Natural killer cell (primary cell): ENCODE measurements around the gene MRPL2. TPM values are rescaled to one million over a fixed set of nuclear protein-coding genes. Genes with fewer than 3 reads are reported as not detected.
A peak's percentile ranks its signal among the peaks of the same experiment; 100 is the strongest.

Source experiments
- ATAC-seq, 3 donors: fragments of 150-1000 bp in 2 of 3; fragments of 200-7000 bp in 1 of 3; cut with Tn5 transposase; 1 replicate in 1 of 3; 2 replicates in 2 of 3; pipeline ENCODE4 v1.10.0; 2021; ENCODE audit warnings: mild to moderate bottlenecking in 2 of 3, moderate library complexity in 2 of 3
- DNase-seq, 2 donors: peaks; one replicate each; pipeline versions ENCODE4 v3.0.0 to v3.0.0-alpha.2; 2013 to 2021; ENCODE audit warnings: mixed read lengths in 1 of 2
- H3K27ac ChIP-seq: one replicate; pipeline ENCODE4 v1.5.1; 2013; ENCODE audit warnings: mild to moderate bottlenecking, low read length
- H3K27me3 ChIP-seq: one replicate; pipeline ENCODE4 v1.6.1; 2013; ENCODE audit warnings: low read length; ENCODE audit not compliant: control insufficient read depth, insufficient read depth
- H3K36me3 ChIP-seq: one replicate; pipeline ENCODE4 v1.6.1; 2013; ENCODE audit warnings: low read length; ENCODE audit not compliant: control insufficient read depth, insufficient read depth
- H3K4me1 ChIP-seq: one replicate; pipeline ENCODE4 v1.6.1; 2013; ENCODE audit warnings: low read length; ENCODE audit not compliant: control insufficient read depth, insufficient read depth
- H3K4me3 ChIP-seq: one replicate; pipeline ENCODE4 v1.5.1; 2013; ENCODE audit warnings: low read length
- H3K9me3 ChIP-seq: one replicate; pipeline ENCODE4 v1.6.1; 2013; ENCODE audit warnings: low read length; ENCODE audit not compliant: control insufficient read depth, insufficient read depth
- H3K27ac Mint-ChIP-seq, 2 donors: one replicate each; pipeline ENCODE4 v1.8.0; 2022; ENCODE audit warnings: mild to moderate bottlenecking in 2 of 2, mixed read lengths in 2 of 2, moderate library complexity in 1 of 2
- H3K27me3 Mint-ChIP-seq, 2 donors: one replicate each; pipeline ENCODE4 v1.8.0; 2022; ENCODE audit warnings: low read depth in 2 of 2, mixed read lengths in 2 of 2
- H3K36me3 Mint-ChIP-seq: one replicate; pipeline ENCODE4 v1.8.0; 2022; ENCODE audit warnings: mixed read lengths
- H3K4me1 Mint-ChIP-seq, 2 donors: one replicate each; pipeline ENCODE4 v1.8.0; 2022; ENCODE audit warnings: mixed read lengths in 2 of 2
- H3K4me3 Mint-ChIP-seq: one replicate; pipeline ENCODE4 v1.8.0; 2022; ENCODE audit warnings: mild to moderate bottlenecking, moderate library complexity, mixed read lengths
- H3K9me3 Mint-ChIP-seq, 2 donors: one replicate each; pipeline ENCODE4 v1.8.0; 2022; ENCODE audit warnings: mixed read lengths in 2 of 2
- CTCF ChIP-seq: fragments of 200-600 bp; IDR thresholded peaks from one replicate; pipeline ENCODE4 v1.8.0; 2022; ENCODE audit warnings: antibody characterized with exemption
- whole genome bisulfite sequencing: methylation state at CpG from one replicate; pipeline ENCODE4 v1.1.7; 2013; ENCODE audit warnings: missing lambda C conversion rate; ENCODE audit not compliant: insufficient coverage; 5-methylcytosine and 5-hydroxymethylcytosine counted together
- intact Hi-C: fragments of 100-400 bp; cut with micrococcal nuclease; formaldehyde crosslinking; loops from one replicate; pipeline ENCODE4 v1.14.2; 2022
- total RNA-seq, 4 donors: library from RNA; stranded (reverse); fragments of 120-200 nt in 1 of 4; gene quantifications; one replicate each; pipeline versions ENCODE4 v1.2.3 to v1.2.4, GENCODE V29; 2013 to 2022

MRPL2 gene
- total RNA-seq, 3 donors from 2014 or later (not counting 1 experiment from before 2014, with no cell fraction given): 33.4 to 38.4 (median 33.9) TPM

DNA sequence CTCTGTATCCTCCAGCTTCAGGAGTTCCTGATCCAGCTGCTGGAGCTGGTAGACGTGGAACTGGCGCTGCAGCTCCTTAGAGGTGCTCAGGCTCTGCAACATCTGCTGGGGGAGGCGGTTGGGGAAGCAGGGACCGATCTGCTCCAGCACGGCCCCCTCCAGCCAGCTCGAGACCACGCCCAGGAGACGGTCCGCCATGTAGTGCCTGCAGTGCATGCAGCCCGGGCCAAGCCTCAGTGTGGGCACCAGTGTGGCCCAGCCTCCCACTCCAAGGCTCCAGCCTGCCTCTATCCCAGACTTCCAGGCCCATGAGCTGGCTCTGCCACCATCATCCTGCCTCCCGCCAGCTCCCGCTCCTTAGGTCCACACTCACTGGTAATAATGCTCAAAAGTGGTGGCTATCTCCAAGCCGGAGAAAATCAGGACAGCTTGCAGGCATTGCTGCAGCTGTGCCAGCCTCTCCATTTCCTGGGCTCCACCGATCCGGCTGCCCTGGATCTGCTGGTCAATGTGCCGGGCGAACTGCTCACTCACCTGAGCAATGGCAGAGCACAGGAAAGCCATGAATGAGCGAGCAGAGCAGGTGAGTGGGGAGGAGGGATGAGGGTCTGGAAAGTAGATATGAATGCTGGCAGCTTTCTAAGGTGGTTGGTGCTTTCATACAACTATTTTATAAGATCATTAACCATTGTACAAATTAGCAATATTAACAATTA lies 18.5 kb downstream of the MRPL2 start:
- DNase-seq: no peak
- H3K9me3 ChIP-seq: no peaks in the 10 kb centered on the region
- Mint-ChIP-seq H3K27me3 (no peaks in the 10 kb centered on the region), H3K4me3 (no peak overlapping the region), H3K9me3 (no peaks in the 10 kb centered on the region), H3K36me3 (no peaks in the 10 kb centered on the region), H3K27ac (peak overlapping the region in 1 of 2 donors; percentile 15), H3K4me1 (no peaks in the 10 kb centered on the region)
- WGBS: 97% methylated on average over 18 of the region's 18 CpGs
- TF ChIP-seq CTCF: no peak
- peaks cover 42% of the 10 kb centered on the region for H3K36me3 ChIP-seq
- no peak overlapping the region for H3K4me3 ChIP-seq
- no peaks in the 10 kb centered on the region for H3K27me3 ChIP-seq
- no peak for ATAC-seq
- intact Hi-C loops: no loop called here
- no peaks in the 10 kb centered on the region for H3K4me1 ChIP-seq
- H3K27ac ChIP-seq: no peak overlapping the region

DNA sequence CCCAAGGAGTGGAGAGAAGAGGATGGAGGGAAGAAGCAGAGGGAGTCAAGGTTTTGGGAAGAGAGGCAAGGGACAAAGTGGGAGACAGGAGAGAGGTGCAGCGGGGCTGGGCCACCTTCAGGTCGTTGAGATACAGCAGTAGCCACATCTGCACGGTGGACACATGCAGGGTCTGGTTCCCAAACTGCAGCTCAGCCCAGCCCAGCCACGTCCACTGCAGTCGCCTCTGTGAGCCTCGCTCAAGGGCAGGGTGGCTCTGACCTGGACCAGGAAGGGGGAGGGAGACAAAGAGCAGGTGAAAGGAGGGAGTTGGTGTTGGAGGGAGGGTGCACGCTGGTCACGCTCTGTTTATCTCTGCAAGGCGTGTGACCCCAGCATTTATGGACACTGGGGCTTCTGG lies 20.5 kb downstream of the MRPL2 start:
- Histone ChIP-seq H3K4me1 (no peaks in the 10 kb centered on the region), H3K27me3 (no peaks in the 10 kb centered on the region), H3K4me3 (no peak overlapping the region), H3K9me3 (no peaks in the 10 kb centered on the region), H3K27ac (no peak overlapping the region), H3K36me3 (peaks cover 41% of the 10 kb centered on the region)
- no peaks in the 10 kb centered on the region for H3K9me3 Mint-ChIP-seq
- DNase-seq (no peak), ATAC-seq (no peak)
- 95% methylated on average over 9 of the region's 9 CpGs for WGBS
- H3K27ac Mint-ChIP-seq: no peak overlapping the region
- H3K4me3 Mint-ChIP-seq: no peak overlapping the region
- intact Hi-C loops: no loop called here
- TF ChIP-seq CTCF: no peak
- H3K4me1 Mint-ChIP-seq: no peaks in the 10 kb centered on the region
- H3K36me3 Mint-ChIP-seq: no peaks in the 10 kb centered on the region
- H3K27me3 Mint-ChIP-seq: no peaks in the 10 kb centered on the region

DNA sequence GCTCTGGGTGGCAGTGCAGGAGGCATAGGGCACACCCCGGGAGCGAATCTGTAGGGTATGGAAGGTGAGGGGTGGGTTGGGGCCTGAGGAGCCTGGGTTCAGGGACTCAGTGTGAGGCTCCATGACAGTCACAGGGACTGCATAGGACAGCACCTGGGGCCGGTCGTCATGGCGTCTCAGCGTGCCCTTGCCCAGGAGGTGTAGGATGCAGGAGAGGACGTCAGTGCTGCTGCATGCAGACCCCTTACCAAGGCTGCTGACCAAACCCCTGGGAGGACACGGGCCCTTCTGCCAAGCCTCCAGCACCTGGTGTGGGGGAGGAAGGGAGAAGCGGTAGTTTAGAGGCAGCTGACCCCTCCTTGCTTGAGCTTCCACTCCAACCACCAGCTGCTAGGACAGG lies 21.5 kb downstream of the MRPL2 start:
- Histone ChIP-seq H3K36me3 (peaks cover 40% of the 10 kb centered on the region), H3K9me3 (no peaks in the 10 kb centered on the region), H3K27me3 (no peaks in the 10 kb centered on the region), H3K27ac (no peak overlapping the region), H3K4me3 (no peak overlapping the region), H3K4me1 (no peaks in the 10 kb centered on the region)
- no peak for TF ChIP-seq CTCF
- ATAC-seq: no peak
- H3K4me1 Mint-ChIP-seq: peaks cover 0 to 6% of the 10 kb centered on the region in 2 donors
- H3K36me3 Mint-ChIP-seq: no peaks in the 10 kb centered on the region
- 95% methylated on average over 7 of the region's 9 CpGs for WGBS
- H3K27ac Mint-ChIP-seq: no peak overlapping the region
- intact Hi-C loops: no loop called here
- no peaks in the 10 kb centered on the region for H3K9me3 Mint-ChIP-seq
- H3K27me3 Mint-ChIP-seq: no peaks in the 10 kb centered on the region
- no peak for DNase-seq
- no peak overlapping the region for H3K4me3 Mint-ChIP-seq

DNA sequence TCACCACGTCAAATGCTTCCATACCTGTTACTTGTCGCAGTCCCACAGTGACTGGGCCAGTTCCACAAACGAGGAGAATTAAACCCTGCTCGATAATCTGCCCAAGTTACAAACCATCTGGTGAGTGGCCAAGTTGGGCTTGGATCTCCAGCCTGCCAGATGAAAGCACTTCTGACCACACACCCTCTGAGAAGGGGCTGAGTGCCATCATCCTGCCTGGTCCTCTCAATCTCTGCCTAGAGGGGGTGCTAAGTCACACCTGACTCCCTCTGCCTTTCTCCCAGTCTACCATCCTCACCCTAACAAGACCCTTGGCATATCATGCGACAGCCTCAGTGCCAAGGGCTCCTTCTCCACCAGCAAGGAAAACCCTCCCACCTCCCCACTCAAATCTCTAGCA lies 22.0 kb downstream of the MRPL2 start:
- H3K27me3 Mint-ChIP-seq: no peaks in the 10 kb centered on the region
- H3K4me1 Mint-ChIP-seq: peaks cover 0 to 6% of the 10 kb centered on the region in 2 donors
- Histone ChIP-seq H3K4me1 (no peaks in the 10 kb centered on the region), H3K4me3 (no peak overlapping the region), H3K27me3 (no peaks in the 10 kb centered on the region), H3K9me3 (no peaks in the 10 kb centered on the region), H3K27ac (no peak overlapping the region), H3K36me3 (peaks cover 41% of the 10 kb centered on the region)
- no peak for TF ChIP-seq CTCF
- no peak for DNase-seq
- H3K9me3 Mint-ChIP-seq: no peaks in the 10 kb centered on the region
- H3K27ac Mint-ChIP-seq: no peak overlapping the region
- 85% methylated on average over 5 of the region's 5 CpGs for WGBS
- H3K36me3 Mint-ChIP-seq: no peaks in the 10 kb centered on the region
- no peak for ATAC-seq
- intact Hi-C loops: no loop called here
- H3K4me3 Mint-ChIP-seq: no peak overlapping the region
